T-helper 17 cell (primary cell): Measurements from ENCODE around the gene ZNF366. TPM values are rescaled to one million over a fixed set of nuclear protein-coding genes. Genes with fewer than 3 reads are reported as not detected.

Source experiments
- ATAC-seq: fragments of 150-1000 bp; cut with Tn5 transposase; 2 replicates; pipeline ENCODE4 v1.10.0; 2021; ENCODE audit warnings: mild to moderate bottlenecking, moderate library complexity
- DNase-seq, 3 donors: peaks; one replicate each; pipeline versions ENCODE4 v3.0.0 to v3.0.0-alpha.2; 2020 to 2021
- H3K9me3 ChIP-seq: one replicate; pipeline ENCODE4 v1.7.0; 2013; ENCODE audit warnings: low read length, mild to moderate bottlenecking; ENCODE audit not compliant: control insufficient read depth, poor library complexity, severe bottlenecking
- H3K27ac Mint-ChIP-seq: one replicate; pipeline ENCODE4 v1.8.0; 2022; ENCODE audit warnings: mild to moderate bottlenecking, moderate library complexity, mixed read lengths
- H3K27me3 Mint-ChIP-seq: one replicate; pipeline ENCODE4 v1.8.0; 2022; ENCODE audit warnings: mixed read lengths
- H3K36me3 Mint-ChIP-seq: one replicate; pipeline ENCODE4 v1.8.0; 2022; ENCODE audit warnings: low read depth, mixed read lengths
- H3K4me1 Mint-ChIP-seq: one replicate; pipeline ENCODE4 v1.8.0; 2022; ENCODE audit warnings: mild to moderate bottlenecking, mixed read lengths
- H3K4me3 Mint-ChIP-seq: one replicate; pipeline ENCODE4 v1.8.0; 2022; ENCODE audit warnings: mild to moderate bottlenecking, moderate library complexity, mixed read lengths
- total RNA-seq, 4 donors: library from RNA in 2 of 4; stranded (reverse) in 2 of 4; gene quantifications; one replicate each; pipeline ENCODE4 v1.2.3 and lab custom pipeline; 2022 to 2026

ZNF366 gene
- total RNA-seq, 2 donors from 2014 or later: 0.39 TPM; not detected in 1

- Mint-ChIP-seq H3K4me3 (no peak overlapping the region), H3K27ac (no peak overlapping the region), H3K4me1 (no peaks in the 10 kb centered on the region), H3K27me3 (peaks cover 34% of the 10 kb centered on the region), H3K36me3 (no peaks in the 10 kb centered on the region)
- DNase-seq (no peak), ATAC-seq (no peak)
- no peaks in the 10 kb centered on the region for H3K9me3 ChIP-seq
These were observed 8.9 kb downstream of the ZNF366 start for GRCh38 chr5:72498284-72498683.

DNA sequence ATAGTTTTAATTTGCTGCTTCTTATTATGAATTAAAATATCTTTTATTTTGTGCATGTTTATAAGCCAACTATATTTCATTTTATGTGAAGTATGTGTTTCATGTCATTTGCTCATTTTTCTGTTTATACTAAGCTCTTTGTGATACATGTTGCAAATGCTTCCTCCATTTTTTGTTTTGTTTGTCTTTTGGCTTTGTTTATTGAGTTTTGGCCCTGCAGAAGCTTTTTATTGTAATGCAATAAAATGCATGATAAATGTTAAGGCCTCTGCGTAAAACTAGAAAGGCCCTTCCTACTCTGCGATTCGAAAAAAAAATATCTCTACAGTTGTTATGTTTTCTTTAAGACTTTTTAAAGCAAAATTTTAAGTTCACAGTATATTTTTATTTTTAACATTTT, 9.4 kb downstream of the ZNF366 start:
- no peaks in the 10 kb centered on the region for H3K36me3 Mint-ChIP-seq
- H3K9me3 ChIP-seq: no peaks in the 10 kb centered on the region
- H3K4me3 Mint-ChIP-seq: no peak overlapping the region
- H3K27me3 Mint-ChIP-seq: peaks cover 31% of the 10 kb centered on the region
- ATAC-seq (no peak), DNase-seq (no peak)
- no peaks in the 10 kb centered on the region for H3K4me1 Mint-ChIP-seq
- no peak overlapping the region for H3K27ac Mint-ChIP-seq

- H3K4me1 Mint-ChIP-seq: no peaks in the 10 kb centered on the region
These were observed 11.8 kb downstream of the ZNF366 start for GRCh38 chr5:72495410-72495809.

GRCh38 chr5:72494623-72495124, 12.5 kb downstream of the ZNF366 start:
- no peaks in the 10 kb centered on the region for H3K4me1 Mint-ChIP-seq
- H3K36me3 Mint-ChIP-seq: no peaks in the 10 kb centered on the region
- H3K9me3 ChIP-seq: no peaks in the 10 kb centered on the region
- DNase-seq: no peak
- no peak for ATAC-seq
- no peak overlapping the region for H3K4me3 Mint-ChIP-seq
- no peak overlapping the region for H3K27ac Mint-ChIP-seq
- H3K27me3 Mint-ChIP-seq: peaks cover 25% of the 10 kb centered on the region

More at GRCh38 chr5:72495410-72495809, 11.8 kb downstream of the ZNF366 start:
- no peak for ATAC-seq
- H3K9me3 ChIP-seq: no peaks in the 10 kb centered on the region
- Mint-ChIP-seq H3K27me3 (peaks cover 27% of the 10 kb centered on the region), H3K27ac (no peak overlapping the region), H3K4me3 (no peak overlapping the region), H3K36me3 (no peaks in the 10 kb centered on the region)
- no peak for DNase-seq

DNA sequence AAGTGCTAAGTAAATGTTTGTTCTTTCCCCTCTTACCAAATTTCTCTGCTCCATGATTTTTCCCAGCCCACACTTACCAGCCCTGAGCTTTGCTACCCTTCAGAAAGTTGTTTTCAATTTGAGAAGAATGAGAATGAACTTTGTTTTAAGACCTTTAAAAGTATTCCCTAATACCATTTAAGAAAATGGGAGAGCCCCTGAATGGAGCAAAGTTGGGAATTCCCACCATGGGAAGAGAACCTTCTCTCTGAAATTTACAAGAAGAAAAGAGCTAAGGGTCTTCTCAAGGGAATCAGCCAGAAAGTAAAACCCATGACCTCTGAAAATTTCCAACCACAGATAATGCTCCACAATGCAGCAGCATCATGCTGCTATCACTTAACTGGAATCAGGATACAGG, 17.7 kb downstream of the ZNF366 start:
- Mint-ChIP-seq H3K27ac (no peak overlapping the region), H3K4me1 (no peaks in the 10 kb centered on the region), H3K36me3 (no peaks in the 10 kb centered on the region), H3K27me3 (peaks cover 17% of the 10 kb centered on the region), H3K4me3 (no peak overlapping the region)
- DNase-seq: no peak
- ATAC-seq: no peak
- no peaks in the 10 kb centered on the region for H3K9me3 ChIP-seq

GRCh38 chr5:72488756-72489155, 18.5 kb downstream of the ZNF366 start:
- Mint-ChIP-seq H3K27me3 (peaks cover 17% of the 10 kb centered on the region), H3K27ac (no peak overlapping the region), H3K4me3 (no peak overlapping the region), H3K36me3 (no peaks in the 10 kb centered on the region), H3K4me1 (no peaks in the 10 kb centered on the region)
- H3K9me3 ChIP-seq: no peaks in the 10 kb centered on the region
- ATAC-seq: no peak
- no peak for DNase-seq

- H3K27ac Mint-ChIP-seq: no peak overlapping the region
- H3K4me1 Mint-ChIP-seq: no peaks in the 10 kb centered on the region
- H3K4me3 Mint-ChIP-seq: no peak overlapping the region
- no peak for ATAC-seq
- no peak for DNase-seq
- peaks cover 20% of the 10 kb centered on the region for H3K27me3 Mint-ChIP-seq
- H3K9me3 ChIP-seq: no peaks in the 10 kb centered on the region
- no peaks in the 10 kb centered on the region for H3K36me3 Mint-ChIP-seq
These were observed 20.0 kb downstream of the ZNF366 start for GRCh38 chr5:72487177-72487576.

- H3K36me3 Mint-ChIP-seq: no peaks in the 10 kb centered on the region
- no peaks in the 10 kb centered on the region for H3K9me3 ChIP-seq
- ATAC-seq: no peak
- H3K27ac Mint-ChIP-seq: no peak overlapping the region
- H3K4me1 Mint-ChIP-seq: no peaks in the 10 kb centered on the region
- peaks cover 22% of the 10 kb centered on the region for H3K27me3 Mint-ChIP-seq
- no peak for DNase-seq
- H3K4me3 Mint-ChIP-seq: no peak overlapping the region
These were observed 20.8 kb downstream of the ZNF366 start for GRCh38 chr5:72486371-72486770.

DNA sequence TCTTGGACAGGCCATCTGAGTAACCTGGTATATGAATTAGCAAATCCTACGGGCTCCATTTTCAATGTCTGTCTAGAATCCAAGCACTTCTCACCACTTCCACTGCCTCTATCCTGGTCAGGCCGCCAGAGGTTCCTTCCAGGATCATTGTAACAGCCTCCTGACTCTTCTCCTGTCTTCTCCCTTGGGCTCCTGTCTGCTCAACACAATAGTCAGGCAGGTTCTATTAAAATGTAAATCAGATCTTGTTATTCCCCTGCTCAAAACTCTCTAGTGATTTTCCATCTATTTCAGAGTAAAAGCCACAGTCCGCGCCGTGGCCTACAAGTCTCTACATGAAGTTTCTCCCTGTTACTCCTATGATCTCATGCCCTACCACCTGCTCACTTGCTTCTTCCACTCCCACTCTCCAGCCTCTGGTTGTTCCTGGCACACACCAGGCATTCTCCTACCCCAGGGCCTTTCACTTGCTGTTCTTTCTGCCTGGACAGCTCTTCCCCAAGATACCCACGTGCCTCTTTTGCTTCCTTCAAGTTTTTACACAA, 21.7 kb downstream of the ZNF366 start:
- no peak for ATAC-seq
- Mint-ChIP-seq H3K27ac (no peak overlapping the region), H3K36me3 (no peaks in the 10 kb centered on the region), H3K4me3 (no peak overlapping the region), H3K27me3 (peaks cover 23% of the 10 kb centered on the region), H3K4me1 (no peaks in the 10 kb centered on the region)
- no peaks in the 10 kb centered on the region for H3K9me3 ChIP-seq
- no peak for DNase-seq

DNA sequence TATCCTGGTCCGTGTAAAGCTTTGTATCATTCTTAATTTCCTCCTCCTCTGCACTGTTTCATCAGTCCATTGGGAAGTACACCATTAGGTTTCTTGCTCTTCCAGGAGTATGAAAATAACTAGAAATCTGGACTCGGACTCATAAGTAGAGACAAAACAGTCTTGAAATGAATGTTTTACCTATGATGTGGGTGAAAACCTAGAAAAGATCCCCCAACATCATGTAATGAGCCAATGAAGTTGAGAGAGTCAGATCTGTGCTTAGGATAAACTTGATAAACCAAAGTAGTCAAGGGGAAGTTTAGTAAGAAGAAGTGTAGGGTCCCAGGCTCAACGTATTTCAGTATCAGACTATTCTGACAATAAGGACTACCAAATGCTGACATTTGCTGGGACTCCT, 25.2 kb downstream of the ZNF366 start:
- H3K4me3 Mint-ChIP-seq: no peak overlapping the region
- H3K4me1 Mint-ChIP-seq: no peaks in the 10 kb centered on the region
- H3K36me3 Mint-ChIP-seq: no peaks in the 10 kb centered on the region
- no peak overlapping the region for H3K27ac Mint-ChIP-seq
- ATAC-seq: no peak
- no peak for DNase-seq
- H3K9me3 ChIP-seq: no peaks in the 10 kb centered on the region
- H3K27me3 Mint-ChIP-seq: peaks cover 32% of the 10 kb centered on the region

DNA sequence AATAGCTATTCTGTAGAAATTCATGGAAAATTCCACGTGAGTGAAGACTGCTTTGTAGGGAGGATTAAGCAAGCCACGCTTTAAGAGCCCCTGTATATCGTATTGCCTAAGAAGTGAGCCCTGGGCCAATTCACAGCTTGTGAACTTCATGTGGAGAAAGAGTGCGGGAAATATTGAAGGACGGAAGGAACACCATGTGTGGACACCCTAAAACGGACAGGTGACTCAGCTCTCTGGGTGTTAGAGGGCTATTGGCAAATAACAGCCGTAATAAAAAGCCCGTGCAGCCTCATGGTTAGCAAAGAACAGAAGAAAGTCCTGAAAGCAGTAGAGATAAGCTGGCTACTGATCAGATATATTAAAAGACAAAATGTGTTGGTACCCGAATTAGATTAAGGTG, 26.4 kb downstream of the ZNF366 start:
- Mint-ChIP-seq H3K36me3 (no peaks in the 10 kb centered on the region), H3K4me1 (no peaks in the 10 kb centered on the region), H3K27me3 (peaks cover 35% of the 10 kb centered on the region), H3K27ac (no peak overlapping the region), H3K4me3 (no peak overlapping the region)
- no peak for DNase-seq
- no peak for ATAC-seq
- no peaks in the 10 kb centered on the region for H3K9me3 ChIP-seq

GRCh38 chr5:72479921-72480320, 27.3 kb downstream of the ZNF366 start:
- ATAC-seq (no peak), DNase-seq (no peak)
- H3K4me3 Mint-ChIP-seq: no peak overlapping the region
- no peak overlapping the region for H3K27ac Mint-ChIP-seq
- H3K9me3 ChIP-seq: no peaks in the 10 kb centered on the region
- no peaks in the 10 kb centered on the region for H3K36me3 Mint-ChIP-seq
- H3K4me1 Mint-ChIP-seq: no peaks in the 10 kb centered on the region
- peaks cover 40% of the 10 kb centered on the region for H3K27me3 Mint-ChIP-seq

DNA sequence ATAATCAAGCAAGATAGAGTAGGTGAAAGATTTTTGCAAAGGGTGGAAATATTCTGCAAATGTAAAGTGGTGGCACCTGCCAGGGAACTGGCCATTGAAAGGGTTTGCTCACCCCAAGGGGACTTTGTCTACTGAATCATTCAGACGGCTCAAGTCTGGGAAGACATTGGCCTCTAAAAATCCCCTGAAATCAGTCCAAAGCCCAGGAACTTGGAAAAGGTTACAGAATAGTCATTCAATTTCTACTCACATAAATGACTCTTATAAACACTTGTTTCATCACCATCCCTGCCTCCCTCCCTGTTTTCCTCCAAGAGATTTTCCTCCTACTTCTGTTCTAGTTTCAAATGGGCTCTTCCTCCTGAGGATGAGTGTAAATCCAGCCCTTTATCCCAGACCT, 28.5 kb downstream of the ZNF366 start:
- Mint-ChIP-seq H3K27ac (no peak overlapping the region), H3K36me3 (no peaks in the 10 kb centered on the region), H3K27me3 (peaks cover 45% of the 10 kb centered on the region), H3K4me1 (no peaks in the 10 kb centered on the region), H3K4me3 (no peak overlapping the region)
- H3K9me3 ChIP-seq: no peaks in the 10 kb centered on the region
- DNase-seq (no peak), ATAC-seq (no peak)

DNA sequence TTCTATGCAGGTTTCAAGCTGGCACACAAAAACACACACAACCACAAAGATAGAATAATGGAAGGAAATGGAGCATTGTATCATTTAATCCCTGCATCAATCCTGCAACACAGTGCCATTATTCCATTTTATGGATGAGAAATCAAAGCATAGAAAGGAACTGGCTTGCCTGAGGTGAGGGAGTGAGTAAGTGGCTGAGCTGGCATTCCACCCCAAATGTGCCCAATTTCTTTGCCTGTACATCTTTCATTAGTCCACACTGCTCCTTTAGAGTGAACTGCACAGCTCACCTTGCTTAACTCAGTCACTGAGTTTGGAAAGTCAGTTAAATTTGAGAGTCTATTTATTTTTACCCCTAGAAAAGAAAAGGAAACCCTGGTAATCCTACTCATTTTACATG, 28.9 kb downstream of the ZNF366 start:
- no peaks in the 10 kb centered on the region for H3K4me1 Mint-ChIP-seq
- H3K9me3 ChIP-seq: no peaks in the 10 kb centered on the region
- H3K4me3 Mint-ChIP-seq: no peak overlapping the region
- no peak for DNase-seq
- H3K27me3 Mint-ChIP-seq: peaks cover 45% of the 10 kb centered on the region
- no peak for ATAC-seq
- H3K27ac Mint-ChIP-seq: no peak overlapping the region
- H3K36me3 Mint-ChIP-seq: no peaks in the 10 kb centered on the region
